ENCODE measurements around the gene SH3D19.
"Not testable (repeated sequence)": the region's sequence is repeated elsewhere in the genome, so short reads cannot be mapped to it uniquely, and the experiment has no call there.

SH3D19 gene

DNA sequence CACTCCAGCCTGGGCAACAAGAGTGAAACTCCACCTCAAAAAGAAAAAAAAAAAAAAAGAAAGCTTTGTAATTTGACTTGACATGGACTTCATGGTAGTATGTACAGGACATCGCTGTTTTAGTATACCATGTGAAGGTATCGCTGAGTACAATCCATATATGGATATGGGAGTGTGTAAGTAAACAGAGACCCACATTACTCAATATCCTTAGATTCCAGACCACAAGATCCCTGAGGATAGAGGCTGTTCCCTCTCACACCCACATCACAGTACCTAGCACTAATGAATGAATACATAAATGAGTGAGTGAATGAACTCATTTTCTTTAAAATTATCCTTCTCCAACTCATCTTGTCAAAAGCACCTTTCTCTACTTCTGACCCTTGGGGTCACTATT, 234.4 kb downstream of the SH3D19 start:
- DNase-seq, result no peak

DNA sequence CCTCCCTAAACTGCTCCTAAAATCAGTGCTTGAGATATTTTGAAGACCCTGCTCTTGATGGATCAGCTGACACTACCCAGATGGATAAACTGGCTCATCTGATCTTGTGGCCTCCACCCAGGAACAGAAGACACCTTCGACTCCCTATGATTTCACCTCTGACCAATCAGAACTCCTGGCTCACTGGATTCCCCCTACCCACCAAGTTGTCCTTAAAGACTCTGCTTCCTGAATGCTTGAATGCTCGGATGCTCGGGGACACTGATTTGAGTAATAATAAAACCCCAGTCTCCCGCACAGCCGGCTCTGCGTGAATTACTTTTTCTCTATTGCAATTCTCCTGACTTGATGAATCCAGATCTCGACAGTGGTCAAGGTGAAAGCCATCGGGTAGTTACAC, 237.9 kb downstream of the SH3D19 start:
- no peak for DNase-seq

GRCh38 chr4:151077978-151078377, 247.4 kb downstream of the SH3D19 start:
- DNase-seq, result not testable (repeated sequence)

DNA sequence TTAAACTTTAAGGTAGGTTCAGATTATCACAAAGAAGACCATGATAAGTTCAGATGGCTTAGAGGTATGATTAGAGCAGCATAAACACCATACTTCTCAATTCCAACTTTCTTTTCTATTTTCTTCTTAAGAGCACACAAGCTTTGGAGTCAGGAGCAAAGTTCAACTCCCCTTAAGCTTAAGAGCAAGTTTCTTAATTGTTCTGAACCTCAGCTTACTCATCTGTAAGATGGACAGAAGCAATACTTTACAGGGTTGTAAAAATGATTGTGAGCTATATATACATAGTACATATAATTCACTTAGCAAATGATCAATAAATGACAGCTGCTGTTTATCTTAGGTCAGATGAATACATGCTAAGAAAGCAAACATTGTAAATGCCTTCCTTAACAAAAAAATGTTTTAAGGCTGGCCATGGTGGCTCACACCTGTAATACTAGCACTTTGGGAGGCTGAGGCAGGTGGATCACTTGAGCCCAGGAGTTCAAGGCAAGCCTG, 250.9 kb downstream of the SH3D19 start:
- no peak for DNase-seq

Data from NCI-H524 treated with DMSO at 0.1 percent for 48 hours (cell line).